Measurements from ENCODE around the gene TTC16. TPM values are rescaled to one million over a fixed set of nuclear protein-coding genes. Genes with fewer than 3 reads are reported as not detected.

The TTC16 gene
- total and polyA plus RNA-seq, 4 donors, result 1.5 to 5.6 (median 2.7) TPM

GRCh38 chr9:127721391-127721821 is 5.5 kb downstream of the TTC16 start:
- TF ChIP-seq CTCF (IDR thresholded peaks at IDR 0.05; ENCODE audit: control extremely low read depth, extremely low read depth), result no peak
- DNase-seq (no peak), ATAC-seq (ENCODE audit: insufficient read depth, low FRiP score) (no peak)
- Histone ChIP-seq H3K9me3 (ENCODE audit: control insufficient read depth in 4 of 4, insufficient read depth in 3 of 4, low read length in 3 of 4) (no peaks in the 10 kb centered on the region), H3K27me3 (ENCODE audit: control insufficient read depth in 3 of 3, insufficient read depth in 3 of 3, low read length in 2 of 3) (no peaks in the 10 kb centered on the region), H3K4me3 (no peak overlapping the region), H3K9ac (ENCODE audit: insufficient read depth in 1 of 2, low read length in 2 of 2) (no peak overlapping the region), H3K4me1 (ENCODE audit: control insufficient read depth in 5 of 5, insufficient read depth in 5 of 5, low read length in 5 of 5) (peaks cover 0 to 9% (median 4%) of the 10 kb centered on the region in 5 donors), H3K36me3 (ENCODE audit: control insufficient read depth in 4 of 4, insufficient read depth in 4 of 4, low read length in 4 of 4) (no peaks in the 10 kb centered on the region), H3K27ac (ENCODE audit: low read depth in 1 of 2, low read length in 1 of 2) (no peak overlapping the region)
- 65 to 69% methylated on average over 11 of the region's 11 CpGs for WGBS, 2 donors

DNA sequence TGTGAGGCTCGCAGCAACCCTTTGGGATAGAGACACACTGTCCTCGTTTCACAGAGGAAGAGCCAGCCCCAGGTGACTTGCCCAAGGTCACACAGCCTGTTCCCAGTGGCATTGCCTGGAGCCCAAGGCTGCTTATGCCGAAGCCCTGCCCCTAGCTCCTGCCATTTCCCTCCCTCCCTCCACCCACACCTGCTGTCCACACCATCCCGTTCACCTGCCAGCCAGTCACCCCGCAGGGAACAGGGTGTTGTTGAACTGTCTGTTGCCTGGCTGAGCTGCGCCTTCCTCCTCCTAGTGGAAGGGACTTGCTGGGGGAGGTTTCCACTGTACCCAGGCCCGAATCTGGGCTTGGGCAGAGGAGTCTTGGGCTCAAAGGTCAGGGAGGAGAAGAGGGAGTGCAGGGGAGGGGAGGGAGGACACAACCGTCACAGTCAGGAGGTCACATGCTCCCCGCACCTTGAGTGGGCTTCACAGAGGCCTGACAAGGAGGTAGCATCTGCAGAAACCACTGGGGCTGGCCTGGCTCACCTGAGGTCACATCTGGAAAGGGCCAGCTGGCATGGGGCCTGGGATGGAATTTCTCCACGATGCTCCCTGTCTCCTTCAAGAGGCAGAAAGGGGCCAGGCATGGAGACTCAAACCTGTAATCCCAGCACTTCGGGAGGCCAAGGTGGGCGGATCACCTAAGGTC is 6.3 kb downstream of the TTC16 start:
- H3K27me3 ChIP-seq (ENCODE audit: control insufficient read depth in 3 of 3, insufficient read depth in 3 of 3, low read length in 2 of 3), result no peaks in the 10 kb centered on the region
- WGBS, 2 donors, result 81 to 91% methylated on average over 12 of the region's 12 CpGs
- H3K9me3 ChIP-seq (ENCODE audit: control insufficient read depth in 4 of 4, insufficient read depth in 3 of 4, low read length in 3 of 4), result no peaks in the 10 kb centered on the region
- H3K27ac ChIP-seq (ENCODE audit: low read depth in 1 of 2, low read length in 1 of 2), result no peak overlapping the region
- ATAC-seq (ENCODE audit: insufficient read depth, low FRiP score) (no peak), DNase-seq (no peak)
- no peaks in the 10 kb centered on the region for H3K36me3 ChIP-seq (ENCODE audit: control insufficient read depth in 4 of 4, insufficient read depth in 4 of 4, low read length in 4 of 4)
- TF ChIP-seq CTCF (IDR thresholded peaks at IDR 0.05; ENCODE audit: control extremely low read depth, extremely low read depth), result no peak
- H3K4me3 ChIP-seq, result no peak overlapping the region
- peaks cover 0 to 9% (median 4%) of the 10 kb centered on the region in 5 donors for H3K4me1 ChIP-seq (ENCODE audit: control insufficient read depth in 5 of 5, insufficient read depth in 5 of 5, low read length in 5 of 5)
- no peak overlapping the region for H3K9ac ChIP-seq (ENCODE audit: insufficient read depth in 1 of 2, low read length in 2 of 2)

DNA sequence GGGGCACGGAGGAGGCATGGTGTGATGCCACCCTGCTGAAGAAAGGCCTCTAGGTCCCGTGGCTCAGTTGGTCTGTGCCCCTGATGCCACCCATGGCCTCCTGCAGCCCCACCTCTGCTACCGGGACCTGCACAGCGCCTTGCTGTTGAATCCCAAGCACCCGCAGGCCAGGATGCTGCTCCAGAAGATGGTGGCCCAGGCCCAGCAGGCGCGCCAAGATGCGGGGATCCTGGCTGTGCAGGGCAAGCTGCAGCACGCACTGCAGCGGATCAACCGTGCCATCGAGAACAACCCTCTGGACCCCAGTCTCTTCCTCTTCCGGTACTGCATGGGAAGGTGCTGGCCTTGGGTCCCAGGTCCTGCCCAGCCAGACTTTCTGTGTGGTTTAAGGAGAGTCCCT is 7.1 kb downstream of the TTC16 start:
- ATAC-seq (ENCODE audit: insufficient read depth, low FRiP score) (no peak), DNase-seq (no peak)
- no peaks in the 10 kb centered on the region for H3K36me3 ChIP-seq (ENCODE audit: control insufficient read depth in 4 of 4, insufficient read depth in 4 of 4, low read length in 4 of 4)
- peaks cover 0 to 9% (median 4%) of the 10 kb centered on the region in 5 donors for H3K4me1 ChIP-seq (ENCODE audit: control insufficient read depth in 5 of 5, insufficient read depth in 5 of 5, low read length in 5 of 5)
- no peak overlapping the region for H3K27ac ChIP-seq (ENCODE audit: low read depth in 1 of 2, low read length in 1 of 2)
- no peak overlapping the region for H3K4me3 ChIP-seq
- H3K27me3 ChIP-seq (ENCODE audit: control insufficient read depth in 3 of 3, insufficient read depth in 3 of 3, low read length in 2 of 3), result no peaks in the 10 kb centered on the region
- TF ChIP-seq CTCF (IDR thresholded peaks at IDR 0.05; ENCODE audit: control extremely low read depth, extremely low read depth), result no peak
- 92 to 97% methylated on average over 13 of the region's 13 CpGs for WGBS, 2 donors
- H3K9ac ChIP-seq (ENCODE audit: insufficient read depth in 1 of 2, low read length in 2 of 2), result no peak overlapping the region
- no peaks in the 10 kb centered on the region for H3K9me3 ChIP-seq (ENCODE audit: control insufficient read depth in 4 of 4, insufficient read depth in 3 of 4, low read length in 3 of 4)
